GM19023 (cell line): ENCODE measurements around the gene UBAC2.

ENCODE experiments used
- ATAC-seq: cut with Tn5 transposase; IDR thresholded peaks from one replicate; pipeline ENCODE4 v1.9.1; 2021; ENCODE audit warnings: mild to moderate bottlenecking, moderate library complexity; ENCODE audit not compliant: unreplicated experiment

Gene UBAC2

DNA sequence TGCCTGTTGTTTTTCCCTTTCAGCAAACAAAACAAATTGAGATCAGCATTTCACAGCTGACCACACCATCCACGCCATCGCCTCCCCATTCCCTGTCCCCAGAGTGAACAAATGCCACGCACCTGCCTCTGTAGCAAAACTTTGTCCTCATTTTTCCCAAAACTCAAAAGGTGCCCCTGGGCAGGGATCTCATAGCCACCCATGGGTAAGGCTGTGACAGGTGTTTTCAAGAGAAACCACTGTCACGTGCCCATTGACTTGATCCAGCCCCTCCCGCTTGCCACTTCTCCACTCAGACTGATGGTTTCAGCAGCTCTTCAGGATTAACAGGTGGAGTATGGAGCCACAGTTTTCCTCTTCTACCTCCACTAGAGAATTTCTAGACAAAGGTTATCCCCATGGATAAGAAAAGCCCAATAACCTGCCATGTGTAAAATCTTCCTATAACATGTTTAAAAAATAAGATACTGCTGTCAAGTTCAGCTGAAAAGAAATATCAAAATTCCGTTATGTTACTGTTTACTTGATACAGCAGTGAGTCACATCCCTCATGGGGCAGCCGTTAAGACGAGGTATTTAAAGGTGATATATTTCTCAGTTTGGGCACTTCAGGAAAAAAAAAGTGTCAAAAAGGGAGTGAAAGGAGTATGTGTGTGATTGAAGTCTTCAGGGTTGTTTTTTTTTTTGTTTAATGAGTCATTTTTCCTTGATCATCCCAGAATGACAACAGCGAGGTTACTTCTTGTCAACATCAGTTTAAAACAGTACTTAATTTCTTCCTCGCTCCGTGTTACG is 170.0 kb downstream of the UBAC2 start:
- no peak for ATAC-seq

DNA sequence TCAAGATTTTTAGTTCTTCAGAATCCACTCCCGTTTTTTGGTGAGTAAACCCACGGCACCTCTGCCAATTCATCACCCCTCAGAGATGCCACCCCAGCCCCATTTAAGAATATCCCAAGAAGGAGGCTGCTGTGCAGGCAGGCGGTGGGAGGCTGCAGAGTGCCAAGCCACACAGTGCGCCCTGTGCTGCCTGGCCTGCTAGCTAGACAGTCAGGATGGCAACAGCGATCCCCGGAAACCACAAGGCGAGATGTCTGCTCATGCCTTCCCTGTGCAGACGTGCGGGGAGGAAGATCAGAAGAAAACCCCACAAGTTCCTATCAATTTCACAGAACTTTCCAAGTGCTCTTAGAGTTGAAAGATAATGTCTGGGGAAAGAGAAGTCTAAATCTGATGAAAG is 171.3 kb downstream of the UBAC2 start:
- no peak for ATAC-seq

DNA sequence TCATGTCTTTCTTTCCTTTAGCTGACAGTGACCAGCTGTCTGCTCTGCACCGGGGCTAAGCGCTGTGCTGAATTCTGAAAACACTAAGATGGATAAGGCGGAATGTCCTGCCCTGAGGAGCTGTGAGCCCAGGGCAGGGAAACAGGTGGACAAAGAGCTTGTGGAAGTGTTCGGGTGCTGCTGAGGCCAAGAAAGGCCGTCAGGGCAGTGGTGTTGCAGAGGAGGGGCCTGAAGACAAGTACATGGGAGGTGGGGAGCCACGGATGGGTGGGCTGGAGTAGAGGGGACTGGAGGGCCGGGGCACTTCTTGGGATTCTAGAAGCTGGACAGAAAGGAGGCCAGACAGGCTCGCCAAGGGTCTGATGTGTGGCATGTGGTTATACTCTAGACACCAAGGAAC is 172.8 kb downstream of the UBAC2 start:
- ATAC-seq, result no peak

DNA sequence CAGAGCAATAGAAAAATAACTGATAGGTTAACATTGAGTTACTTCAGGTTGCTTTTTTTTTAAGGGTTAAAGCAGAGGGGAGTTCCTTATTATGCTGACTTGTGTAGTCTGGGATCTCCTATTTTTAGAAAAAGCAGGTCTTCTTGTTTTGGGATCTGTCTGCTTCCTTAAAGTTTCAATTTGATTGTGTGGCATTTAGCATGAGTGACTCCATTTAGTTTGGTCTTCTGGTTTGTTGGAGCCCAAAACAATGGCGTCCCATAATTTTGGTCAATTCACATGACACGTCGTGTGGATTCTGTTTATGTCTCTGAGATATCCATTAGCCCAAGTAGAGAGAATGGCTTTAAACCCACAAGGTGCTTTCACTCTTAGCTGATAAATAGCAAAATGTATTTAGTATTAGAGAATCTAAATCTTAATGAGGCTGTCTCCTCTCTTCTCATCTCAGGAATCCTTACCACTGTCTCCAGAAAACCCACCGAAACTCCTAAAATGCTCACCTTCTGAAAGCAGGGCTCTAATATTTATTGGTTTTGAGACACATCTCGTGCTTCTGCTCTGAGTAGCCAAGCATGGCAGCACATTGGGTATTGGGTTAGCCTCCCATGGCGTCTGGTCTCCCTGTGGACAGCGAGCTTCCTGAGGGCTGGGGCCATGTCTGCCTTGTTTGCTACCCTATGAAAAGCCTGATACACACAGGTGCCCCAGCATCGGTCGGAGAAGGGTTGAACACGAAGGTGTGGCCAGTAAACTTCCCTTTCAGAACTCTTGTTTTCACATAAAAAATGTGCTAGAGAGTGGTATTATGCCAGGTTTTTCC is 173.7 kb downstream of the UBAC2 start:
- peak; percentile 38 for ATAC-seq

DNA sequence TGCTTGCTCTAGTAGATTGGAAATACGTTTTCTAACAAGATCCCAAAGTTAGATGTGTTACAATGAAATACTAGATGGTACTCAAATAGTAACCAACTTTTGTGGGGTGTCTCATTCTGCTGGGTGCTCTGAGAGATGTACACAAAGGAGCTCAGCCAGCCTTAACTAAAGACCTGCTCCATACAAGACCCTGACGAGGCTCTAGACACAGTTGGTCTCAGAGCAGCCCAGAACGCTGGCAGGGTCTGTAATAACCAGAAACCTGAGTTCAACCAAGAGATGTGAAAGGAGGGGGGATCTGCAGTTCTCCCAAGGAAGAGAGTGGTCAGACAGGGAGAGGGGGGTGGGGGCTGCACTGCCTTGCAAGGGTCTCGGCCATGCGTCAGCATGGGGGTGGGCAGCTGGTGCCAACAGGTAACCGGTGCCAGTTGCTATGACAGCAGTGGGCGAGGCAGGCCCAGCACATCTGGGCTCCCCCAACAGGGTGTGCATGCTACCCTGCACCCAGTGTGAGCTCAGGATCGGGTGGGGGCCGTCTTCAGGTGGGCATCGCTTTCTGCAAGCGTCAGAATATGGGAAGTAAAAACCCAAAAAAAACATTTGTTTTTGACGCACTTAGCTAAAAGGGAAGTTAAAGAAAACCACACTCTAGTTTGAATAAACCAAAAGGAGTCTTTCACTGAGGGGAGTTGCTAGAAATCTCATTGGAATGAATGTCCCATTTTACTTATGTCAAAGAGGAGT is 174.5 kb downstream of the UBAC2 start:
- ATAC-seq, result peak; percentile 39

DNA sequence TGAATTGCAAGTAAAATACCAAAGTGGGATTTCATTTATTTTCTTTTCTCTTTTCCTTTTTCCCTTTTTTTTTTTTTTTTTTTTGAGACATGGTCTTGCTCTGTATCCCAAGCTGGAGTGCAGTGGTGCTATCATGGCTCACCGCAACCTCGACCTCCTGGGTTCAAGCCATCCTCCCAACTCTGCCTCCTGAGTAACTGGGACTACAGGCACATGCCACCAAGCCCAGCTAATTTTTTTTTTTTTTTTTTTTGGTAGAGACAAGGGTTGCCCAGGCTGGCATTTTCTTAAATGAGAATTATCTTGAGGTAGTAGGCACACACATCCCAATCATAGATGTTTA is 175.1 kb downstream of the UBAC2 start:
- no peak for ATAC-seq

DNA sequence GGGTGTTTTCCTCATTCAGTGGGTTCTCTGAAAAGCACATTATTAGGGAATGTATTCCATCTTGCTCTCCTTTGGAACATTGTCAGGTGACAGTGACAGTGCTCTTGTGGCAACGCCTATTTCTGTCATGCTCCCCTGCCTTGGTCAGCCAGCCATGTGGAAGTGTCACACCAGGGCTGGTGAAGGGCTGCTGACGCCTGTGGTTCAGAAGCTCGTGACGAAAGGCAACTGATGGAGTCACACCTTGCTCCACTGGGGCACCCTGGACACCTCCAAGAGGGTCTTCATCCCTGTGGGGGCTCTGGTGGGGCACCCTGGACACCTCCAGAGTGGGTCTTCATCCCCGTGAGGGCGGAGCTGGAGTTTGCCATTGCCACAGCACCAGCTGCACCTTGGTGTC is 175.5 kb downstream of the UBAC2 start:
- ATAC-seq, result peak; percentile 42

DNA sequence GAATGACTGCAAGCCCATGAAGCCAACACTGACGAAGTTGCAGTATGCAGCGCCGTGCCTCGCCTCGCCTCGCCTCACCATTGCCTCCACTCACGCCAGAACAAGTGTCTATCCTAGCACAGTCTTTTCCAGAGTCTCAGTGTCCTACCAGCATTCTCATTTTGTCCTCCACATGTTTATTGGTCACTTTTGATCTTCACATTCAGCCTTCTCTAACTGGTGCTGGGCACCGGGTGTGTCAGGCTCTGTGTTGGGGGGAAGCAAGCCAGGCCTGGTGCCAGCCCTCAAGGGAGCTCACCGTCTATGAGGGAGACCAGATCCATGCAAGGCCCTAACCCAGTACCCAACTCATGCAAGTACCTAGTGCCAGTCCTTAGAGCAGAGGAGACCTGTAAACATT is 176.3 kb downstream of the UBAC2 start:
- no peak for ATAC-seq

DNA sequence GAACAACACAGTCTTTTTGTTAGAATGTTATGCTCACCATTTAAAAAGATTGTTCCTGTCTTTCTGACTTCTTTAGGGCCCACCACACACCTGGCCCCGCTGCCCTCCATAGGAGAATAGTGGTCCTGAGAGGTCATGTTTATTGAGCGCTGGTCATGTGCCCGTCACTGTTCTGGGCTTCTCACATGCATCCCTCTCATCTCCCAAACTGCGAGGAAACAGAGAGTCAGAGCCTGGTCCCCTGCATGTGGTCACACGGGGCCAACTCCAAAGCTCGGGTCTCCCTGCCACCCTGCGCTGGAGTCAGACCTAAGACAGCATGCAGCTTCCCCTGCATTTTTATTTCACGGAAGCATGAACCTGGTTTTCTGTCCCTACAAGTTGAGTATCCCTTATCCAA is 177.0 kb downstream of the UBAC2 start:
- ATAC-seq, result no peak

DNA sequence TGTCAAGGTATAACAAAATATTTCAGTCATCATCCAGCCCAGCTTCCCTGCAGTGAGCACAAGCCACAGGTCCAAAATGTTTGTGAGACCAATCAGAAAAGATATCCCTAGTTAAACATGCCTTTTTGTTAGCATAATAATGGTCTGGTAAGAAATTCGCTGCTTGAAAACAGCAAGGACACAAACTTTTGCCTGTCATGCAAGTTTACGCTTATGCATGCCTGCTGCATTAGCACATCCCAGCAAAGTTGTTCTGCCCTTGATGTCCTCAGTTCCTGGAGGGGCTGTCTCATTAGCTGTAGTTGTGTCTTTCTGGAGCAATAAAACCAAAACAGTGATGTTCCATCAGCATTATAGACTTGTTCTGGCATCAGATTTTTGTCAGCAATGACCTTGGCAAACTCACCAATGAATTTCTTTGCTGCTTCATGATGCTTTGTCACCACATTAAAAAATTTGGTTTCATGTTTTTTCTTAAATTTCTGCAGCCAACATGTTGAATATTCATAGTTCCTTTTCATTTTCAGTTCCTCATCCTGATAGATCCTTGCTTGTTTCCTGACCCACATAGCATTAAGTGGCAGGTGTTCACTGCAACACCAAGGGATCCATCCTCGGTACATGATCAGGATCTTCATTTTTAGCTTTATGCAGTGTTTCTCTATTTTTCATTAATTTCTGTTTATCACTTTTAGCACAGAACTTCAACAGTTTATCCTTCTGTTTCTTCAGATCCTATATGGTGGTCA is 178.5 kb downstream of the UBAC2 start:
- ATAC-seq, result no peak

DNA sequence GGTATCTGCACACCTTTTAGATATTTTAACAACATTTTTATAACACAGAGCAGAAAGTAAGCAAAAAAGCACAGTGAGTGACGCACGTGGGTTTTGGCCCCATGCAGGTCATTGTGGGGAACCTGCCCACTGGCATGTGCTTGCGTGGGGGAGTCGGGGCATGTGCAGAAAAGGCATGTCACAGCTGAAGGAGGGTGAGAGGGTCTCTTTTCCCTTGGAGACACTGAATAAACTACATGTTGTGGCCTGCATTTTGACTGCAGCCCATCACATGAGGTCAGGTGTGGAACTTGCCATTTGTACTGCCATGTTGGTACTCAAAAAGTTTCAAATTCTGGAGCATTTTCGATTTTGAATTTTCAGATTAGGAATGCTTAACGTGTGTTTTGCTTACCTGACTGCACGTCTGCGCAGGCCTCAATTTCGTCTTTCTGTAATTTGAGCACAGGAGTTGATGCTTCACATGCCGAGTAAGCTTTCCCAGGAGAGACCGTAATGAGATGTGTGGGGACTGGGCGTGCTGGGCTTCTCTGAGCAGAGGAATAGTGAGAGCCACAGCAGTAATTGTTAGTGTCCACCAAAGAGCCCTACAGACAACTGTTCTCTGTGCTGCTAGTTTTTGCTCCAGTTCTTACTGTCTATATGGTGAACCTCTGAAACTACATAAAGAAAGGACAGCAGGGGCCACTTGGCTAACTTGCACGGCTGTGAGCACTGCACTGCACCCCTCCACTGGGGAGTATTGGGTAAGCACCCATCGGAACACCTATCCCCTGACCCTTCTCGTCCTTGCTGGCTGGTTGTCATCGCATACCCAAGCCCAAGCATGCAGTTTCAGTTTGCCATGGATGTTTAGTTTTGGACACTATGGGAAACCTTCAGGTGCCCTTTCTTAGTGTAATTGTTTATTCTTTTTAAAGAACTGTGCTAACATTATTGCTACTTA is 179.5 kb downstream of the UBAC2 start:
- no peak for ATAC-seq

DNA sequence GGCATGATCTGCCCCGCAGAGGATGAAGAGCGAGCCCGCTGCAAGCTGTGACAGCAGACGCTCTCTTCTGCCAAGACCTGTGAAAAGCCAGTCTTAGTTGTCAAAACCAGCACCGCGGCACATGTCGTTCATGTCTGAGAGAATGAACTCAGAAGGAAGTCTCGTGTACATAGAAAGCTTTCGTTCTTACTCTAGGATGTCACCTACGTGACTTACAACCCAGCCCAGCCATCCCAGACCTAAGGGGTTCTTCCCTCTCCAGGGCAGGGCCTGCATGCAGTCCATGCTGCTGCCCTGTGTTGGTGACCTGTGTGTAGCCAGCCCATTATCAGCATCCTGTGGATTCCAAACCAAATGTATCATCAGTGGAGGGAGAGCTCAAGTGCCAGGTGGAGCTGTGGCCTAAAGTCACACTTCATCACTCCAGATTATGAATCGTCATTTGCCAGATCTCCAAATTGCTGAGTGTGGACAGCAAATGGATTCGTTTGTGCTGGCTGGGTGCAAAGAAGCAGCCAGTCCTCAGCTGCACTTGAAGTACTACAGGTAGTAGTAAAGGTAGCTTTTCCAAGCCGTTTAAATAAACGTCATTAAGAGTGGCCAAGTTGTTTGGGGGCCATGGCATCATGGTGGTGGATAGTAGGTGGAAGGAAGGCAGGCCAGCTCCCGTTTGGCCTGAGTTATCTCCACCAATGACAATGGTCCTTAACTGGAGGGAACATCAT is 180.4 kb downstream of the UBAC2 start:
- ATAC-seq, result peak; percentile 77

DNA sequence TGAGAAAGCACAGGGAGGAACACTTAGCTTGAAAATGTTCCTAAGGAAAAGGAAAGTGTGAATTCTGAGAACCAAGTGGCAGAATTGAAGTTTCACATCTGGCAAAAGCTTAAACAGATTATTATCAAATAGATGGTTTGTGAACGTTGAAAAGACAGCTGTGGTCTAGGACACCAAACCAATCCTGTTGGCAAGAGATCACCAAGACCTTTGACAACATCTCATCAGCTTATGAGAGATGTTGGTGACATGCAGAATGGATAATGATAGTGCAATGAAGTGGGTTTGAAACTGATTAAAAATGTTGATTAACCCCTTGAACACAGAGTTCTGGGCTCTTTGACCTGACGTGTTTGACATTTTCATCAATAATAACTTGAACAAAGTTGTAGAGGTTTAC is 181.1 kb downstream of the UBAC2 start:
- no peak for ATAC-seq

DNA sequence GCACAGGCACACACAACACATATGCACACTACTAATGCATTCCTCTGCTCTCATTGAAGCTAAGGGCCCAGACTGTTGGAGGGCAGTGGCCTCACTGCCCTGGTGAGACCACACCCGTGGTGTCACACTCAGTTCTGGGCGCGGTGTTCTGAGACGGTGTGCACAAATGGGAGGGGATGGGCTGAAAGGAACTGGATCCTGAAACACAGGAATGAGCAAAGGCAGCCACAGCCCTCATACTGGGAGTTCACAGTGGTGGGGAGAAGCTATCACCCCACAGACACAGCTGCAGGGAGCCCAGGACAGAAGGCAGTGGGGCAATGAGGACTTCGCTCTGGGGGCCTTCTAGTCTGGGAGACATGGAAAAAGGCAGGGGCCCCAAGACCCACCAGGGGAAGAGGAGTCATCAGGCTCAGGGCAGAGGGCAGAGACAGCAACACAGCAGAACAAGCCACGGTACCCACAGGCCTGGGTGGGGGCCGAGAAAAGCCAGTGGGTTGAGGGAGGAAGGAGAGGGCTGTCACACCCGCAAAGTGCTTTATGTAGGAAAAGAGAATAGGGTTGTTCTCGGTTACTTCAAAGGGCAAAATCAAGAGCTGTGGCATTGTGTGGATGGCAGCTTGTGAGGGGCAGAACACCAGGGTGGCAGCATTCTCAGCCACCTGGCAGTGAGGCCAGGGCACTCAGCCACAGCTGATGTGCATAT is 181.9 kb downstream of the UBAC2 start:
- no peak for ATAC-seq

DNA sequence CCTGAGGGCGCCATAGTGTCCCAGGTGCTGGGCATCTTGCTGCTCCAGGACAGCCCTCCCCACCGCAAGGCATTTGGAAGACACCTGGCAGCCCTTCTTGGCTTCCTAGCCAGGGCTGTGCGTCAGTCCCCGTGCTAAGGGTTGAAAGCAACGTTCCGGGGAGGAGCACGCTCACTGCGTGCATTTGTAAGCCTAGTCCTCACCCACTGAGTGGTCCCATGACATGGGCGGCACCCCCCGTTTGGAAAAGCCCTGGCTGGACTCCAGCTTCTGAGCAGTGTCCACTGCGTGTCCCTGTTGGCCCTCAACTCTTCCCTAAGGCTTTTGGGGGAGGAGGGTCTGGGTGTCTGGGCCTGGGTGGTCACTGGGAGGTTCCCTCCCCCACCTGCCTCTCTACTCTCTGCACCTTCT is 182.9 kb downstream of the UBAC2 start:
- ATAC-seq, result no peak

DNA sequence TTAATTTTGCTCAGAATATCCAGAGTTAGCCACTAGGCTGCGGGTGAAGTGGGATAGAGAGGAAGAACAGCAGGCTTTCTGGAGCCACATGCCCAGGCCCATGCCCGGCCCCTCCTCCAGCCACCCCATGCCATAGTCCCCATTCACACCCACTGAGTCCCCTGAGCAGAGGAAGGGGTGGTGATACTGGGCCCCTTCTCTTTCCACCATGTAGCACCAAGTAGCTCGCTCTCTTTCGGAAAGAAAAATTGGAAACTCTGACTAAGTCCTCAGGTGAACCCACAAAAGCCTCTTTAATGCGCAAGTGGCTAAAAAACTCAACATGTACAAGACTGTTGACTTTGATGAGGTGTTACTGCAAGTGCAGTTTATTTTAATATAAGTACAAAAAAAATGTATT is 183.3 kb downstream of the UBAC2 start:
- no peak for ATAC-seq

DNA sequence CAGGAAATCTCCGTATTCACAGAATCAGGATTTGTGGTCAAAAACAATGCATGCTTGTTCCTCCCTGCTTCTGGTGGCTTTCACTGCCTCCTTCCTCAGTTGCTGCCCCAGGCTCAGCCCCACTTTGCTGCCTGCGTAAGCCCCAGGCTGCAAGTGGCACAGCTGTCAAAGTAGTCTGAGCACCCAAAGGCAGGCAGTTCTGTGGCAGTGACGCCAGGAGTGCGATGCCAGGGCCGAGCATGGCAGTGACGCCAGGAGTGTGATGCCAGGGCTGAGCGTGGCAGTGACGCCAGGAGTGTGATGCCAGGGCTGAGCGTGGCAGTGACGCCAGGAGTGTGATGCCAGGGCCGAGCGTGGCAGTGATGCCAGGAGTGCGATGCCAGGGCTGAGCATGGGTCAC is 183.8 kb downstream of the UBAC2 start:
- ATAC-seq, result no peak

DNA sequence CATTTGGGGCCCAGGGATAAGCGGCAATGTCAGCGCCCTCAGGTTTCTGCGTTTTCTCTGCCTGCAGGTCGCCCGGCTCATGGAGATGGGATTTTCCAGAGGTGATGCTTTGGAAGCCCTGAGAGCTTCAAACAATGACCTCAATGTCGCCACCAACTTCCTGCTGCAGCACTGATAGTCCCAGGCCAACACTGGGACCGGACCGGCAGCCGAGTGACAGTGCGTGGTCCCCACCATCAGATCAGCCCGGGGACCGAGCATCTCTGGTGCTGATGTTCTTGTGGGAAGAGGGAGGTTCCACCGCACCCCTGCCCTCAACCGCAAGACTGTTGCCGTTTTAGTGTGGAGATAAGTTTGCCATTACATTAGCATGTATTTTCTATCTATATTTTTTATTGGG is 184.5 kb downstream of the UBAC2 start:
- no peak for ATAC-seq

DNA sequence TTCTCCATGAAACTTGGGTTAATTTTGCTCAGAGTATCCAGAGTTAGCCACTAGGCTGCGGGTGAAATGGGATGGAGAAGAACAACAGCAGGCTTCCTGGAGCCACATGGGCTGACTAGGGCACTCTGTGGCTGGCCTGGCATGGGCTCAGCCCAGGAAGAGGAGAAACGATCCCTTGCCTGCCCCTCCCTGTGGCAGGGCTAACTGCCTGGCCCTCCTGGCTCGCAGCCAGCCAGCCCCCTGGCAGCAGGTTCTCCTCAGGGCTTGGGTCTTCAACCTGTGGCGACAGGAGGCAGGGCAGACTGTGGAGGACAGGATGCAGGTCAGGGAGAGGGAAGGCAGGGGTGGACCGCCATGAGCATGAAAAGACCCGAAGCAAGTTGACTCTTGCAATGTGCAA is 185.3 kb downstream of the UBAC2 start:
- ATAC-seq, result no peak
